GM19455 (cell line): ENCODE results near the gene TTC8.
"Not testable (repeated sequence)": the region's sequence is repeated elsewhere in the genome, so short reads cannot be mapped to it uniquely, and the experiment has no call there.

Source experiments
- ATAC-seq: cut with Tn5 transposase; IDR thresholded peaks from one replicate; pipeline ENCODE4 v1.9.1; 2021; ENCODE audit not compliant: unreplicated experiment

TTC8 gene

DNA sequence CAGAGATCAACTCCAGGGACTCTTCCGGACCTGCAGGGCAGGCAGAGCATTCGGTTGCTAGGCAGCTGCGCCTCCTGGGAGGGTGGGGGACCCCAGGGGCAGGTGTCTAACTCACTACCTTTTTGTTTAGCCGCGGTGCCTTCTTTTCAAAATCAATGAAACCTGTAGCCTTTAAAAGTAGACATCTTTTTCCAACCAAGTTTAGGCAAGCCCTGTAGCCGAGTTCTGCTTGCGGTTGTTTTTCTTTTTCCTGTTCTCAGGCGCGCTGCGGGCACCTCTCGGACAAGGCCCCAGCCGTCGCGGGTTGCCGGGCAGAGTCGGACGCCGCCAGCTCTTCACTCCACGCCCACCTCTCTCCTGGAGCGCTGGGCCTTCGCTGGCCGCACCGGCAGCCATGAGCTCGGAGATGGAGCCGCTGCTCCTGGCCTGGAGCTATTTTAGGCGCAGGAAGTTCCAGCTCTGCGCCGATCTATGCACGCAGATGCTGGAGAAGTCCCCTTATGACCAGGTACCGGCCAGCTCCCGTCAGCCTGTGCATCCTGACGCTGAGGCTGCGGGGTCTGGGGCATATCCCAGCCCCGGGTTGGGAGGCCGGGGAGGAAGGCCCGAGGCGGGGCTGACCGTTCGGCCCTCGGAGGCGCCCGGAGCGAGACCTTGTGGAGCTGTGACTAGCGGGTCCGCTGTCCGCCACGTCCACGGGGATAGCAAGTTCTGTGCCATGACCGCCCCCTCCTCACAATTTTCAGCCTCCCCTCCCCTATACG is at the start of gene TTC8:
TTC8 (plus strand) TSS at position 338 of the 764 bp plus-strand sequence; CDS start at position 395, 57 bp downstream.
- ATAC-seq = peak; percentile 98

DNA sequence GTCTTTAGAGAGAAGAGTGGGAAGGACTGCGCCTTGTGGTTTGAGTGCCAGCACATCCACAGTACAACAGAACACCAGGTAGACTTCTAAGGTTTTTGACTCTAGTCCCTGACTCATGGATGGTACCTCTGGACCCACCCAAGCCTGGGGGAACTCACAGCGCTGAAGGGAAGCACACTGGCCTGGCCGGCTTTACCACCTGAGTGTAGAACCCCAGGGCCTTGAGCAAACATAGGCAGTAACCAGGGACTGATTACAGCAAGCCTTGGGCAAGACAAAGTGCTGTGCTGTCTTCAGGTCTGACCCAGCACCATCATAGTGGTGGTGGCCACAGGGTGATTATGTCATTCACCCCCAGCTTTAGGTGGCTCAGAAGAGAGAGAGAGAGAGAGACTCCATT is 48.9 kb upstream of the TTC8 start:
- ATAC-seq = no peak

DNA sequence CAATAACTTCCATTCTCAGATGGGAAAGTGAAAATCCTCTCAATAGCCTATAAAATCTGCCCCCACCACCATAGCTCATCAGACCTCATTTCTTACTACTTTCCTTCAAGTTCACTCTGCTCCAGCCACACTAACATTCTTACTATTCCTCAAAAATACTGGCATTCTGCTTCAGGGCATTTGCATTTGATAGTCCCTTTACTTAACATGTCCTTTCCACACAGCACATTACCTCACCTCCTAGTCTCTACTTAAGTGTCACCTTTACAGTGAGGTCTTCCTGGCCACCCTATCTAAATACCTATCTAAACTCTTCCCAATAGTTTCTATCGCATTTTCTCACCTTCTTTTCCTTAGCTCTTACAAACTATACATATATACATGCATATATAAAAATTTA is 38.5 kb upstream of the TTC8 start:
- no peak for ATAC-seq

DNA sequence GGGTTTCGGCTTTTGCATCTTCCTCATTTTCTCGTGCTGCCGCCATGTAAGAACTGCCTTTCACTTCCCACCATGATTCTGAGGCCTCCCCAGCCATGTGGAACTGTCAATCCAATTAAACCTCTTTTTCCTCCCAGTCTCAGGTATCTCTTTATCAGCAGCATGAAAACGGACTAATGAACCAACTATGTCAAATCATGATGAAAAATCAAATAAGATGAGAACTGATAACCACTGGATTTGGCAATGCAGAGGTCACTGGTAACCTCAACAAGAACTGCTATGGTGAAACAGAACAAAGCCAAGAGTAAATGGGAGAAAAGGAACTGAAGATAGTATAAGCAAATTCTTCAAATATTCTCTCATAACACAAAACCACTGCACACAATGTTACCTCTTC is 37.7 kb upstream of the TTC8 start:
- no peak for ATAC-seq

DNA sequence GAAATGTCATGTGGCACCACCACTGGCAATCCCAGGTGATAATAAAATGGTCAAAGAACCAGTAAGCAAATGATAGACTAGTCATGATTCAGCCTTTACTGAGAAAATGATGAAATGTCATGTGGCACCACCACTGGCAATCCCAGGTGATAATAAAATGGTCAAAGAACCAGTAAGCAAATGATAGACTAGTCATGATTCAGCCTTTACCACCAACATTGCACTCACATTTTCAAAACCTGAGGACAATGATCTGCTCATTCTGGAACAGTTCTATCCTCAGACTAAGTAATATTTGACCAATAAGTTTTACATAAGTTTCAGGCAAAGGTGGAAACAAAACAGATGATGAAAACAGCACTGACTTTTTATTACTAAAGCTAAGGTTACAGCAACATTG is 34.9 kb upstream of the TTC8 start:
- not testable (repeated sequence) for ATAC-seq

DNA sequence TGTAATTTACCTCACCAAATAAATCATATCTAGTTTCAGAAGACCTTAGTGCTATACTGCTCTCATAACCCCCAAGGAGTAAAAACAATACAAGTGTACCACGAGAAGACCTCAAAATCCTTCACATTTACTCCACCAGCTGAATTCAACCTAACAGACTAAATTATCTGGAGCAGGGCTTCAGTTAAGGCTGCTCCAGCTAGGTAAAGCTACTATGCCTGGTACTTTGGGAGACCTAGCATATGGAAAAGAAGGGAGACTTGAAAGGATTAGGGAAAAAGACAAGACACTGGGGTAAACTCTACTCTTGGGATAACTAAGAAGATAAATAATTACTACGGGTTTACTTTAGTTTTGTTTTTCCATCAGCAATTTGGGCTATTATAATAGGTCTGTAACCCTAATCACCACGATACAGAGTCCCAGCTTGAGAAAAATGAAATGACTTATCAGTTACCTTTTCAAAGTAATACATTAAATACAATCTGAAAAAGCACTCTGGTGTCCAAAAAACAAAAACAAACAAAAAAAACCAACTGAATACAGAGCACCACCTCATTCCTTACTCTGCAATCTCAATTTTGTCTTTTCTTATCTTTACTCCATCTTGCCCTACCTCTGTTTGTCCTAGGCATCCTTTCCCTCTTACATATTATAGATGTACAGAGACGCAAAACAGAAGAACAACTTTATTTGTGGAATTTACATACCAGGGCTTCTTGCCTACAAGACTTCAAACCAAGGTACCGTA is 33.8 kb upstream of the TTC8 start:
- ATAC-seq = no peak

DNA sequence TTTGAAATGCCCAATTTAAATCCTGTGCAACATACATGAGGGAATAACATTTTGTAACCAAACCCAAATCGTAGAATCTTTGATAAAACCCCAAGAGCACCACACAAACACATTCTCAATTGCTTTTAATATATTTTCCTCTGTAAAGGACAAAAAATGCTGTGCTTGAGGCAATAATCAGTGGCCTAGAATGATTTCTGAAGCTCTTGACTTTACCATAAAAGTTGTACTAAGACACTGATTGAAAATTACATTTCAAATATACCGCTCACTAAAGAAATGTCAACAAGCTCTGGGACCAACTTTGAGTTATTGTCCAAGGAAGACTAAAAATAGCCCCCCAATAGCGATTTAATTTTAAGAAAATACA is 33.2 kb upstream of the TTC8 start:
- ATAC-seq = no peak

DNA sequence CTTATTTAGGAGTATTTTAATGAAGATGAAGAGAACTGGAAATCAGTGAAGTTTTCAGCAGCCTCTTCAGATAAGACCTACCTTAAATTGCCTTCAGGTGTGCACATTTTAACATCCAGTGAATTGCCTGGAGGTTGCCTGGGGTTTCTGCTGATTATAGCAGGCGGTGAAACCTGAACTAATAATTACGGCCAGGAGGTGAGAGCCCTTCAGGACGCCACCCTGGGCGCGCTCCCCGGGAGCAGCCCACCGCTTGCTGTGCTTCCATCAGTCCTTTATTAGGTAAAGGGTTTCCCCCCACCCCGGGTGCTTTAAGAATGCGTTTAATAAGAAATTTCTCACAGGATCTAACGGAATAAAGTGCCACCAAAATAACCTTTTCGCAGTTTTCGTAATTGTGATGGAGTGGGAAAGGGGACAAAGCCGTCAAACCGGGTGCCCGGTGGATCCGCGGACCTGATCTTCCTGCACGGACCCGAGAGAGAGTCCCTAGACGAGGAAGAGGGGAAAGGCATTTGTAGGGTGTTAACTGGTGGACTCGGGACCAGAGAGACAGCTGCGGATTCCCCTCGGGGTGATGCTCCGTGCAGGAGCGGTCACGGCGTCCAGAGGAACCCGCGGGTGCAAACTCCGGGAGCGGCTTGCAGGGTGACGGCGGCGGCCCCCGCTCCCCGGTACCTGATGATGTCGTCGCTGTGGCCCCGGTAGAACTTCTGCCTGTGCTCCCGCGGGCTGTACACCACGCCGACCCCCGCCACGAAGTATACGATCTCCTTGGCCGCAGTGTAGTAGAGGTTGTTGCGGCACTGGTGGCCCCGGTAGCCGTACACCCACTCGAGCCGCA is 32.6 kb upstream of the TTC8 start:
- ATAC-seq = no peak

DNA sequence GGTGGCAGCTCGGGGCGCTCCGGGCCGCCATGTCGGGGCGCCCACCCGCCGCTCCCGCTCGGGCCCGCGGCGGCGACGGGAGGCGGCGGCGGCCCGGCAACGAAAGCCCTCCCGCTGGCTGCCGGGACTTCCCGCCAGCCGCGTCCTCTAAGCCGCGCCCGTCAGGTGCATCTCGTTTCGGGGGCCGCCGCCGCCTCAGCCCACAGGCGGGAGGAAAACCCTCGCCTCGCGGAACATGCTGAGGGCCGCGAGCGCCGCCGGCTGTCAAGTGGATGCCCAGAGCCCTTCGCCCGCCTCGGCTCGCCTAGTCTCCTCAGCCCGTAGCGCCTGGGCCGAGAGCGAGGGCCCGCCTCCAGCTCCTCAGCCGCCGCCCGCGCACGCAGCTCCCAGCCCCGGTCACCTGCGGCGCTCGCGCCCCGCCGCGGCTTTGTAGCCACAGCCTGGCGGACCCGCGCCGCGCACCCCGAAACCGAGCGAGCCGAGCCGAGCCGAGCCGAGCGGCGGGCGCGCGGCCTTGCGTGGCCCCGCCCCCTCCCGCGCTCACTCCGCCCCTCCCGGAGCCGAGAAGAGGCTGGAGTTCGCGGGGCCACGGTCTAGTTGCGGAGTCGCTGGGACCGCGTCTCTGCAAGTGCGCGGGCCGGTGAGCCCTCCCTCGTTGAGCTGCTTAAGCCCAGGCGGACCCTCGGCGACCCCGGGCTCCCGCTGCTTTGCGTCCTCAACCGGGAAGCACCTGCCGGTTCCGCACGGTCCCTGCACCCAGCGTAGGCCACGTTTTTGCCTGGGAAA is 31.8 kb upstream of the TTC8 start, which contains the start of gene EML5:
EML5 (minus strand) TSS at position 481 of the 786 bp plus-strand sequence; CDS start at position 31, 450 bp downstream.
- ATAC-seq = peak; percentile 90

DNA sequence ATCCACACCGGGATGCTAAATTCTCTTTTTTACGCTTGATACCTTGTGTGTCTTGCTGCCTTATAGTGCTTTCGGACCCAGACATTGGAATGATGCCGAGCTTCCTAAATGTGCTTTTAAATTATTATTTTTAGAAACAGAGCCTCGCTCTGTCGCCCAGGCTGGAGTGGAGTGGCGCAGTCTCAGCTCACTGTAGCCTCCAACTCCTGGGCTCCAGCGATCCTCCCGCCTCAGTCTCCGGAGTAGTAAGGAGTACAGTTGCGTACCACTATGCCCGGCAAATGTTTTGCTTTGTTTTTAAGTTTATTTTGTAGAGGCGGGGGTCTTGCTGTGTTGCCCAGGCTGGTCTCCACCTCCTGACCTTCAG is 31.2 kb upstream of the TTC8 start:
- ATAC-seq = no peak

DNA sequence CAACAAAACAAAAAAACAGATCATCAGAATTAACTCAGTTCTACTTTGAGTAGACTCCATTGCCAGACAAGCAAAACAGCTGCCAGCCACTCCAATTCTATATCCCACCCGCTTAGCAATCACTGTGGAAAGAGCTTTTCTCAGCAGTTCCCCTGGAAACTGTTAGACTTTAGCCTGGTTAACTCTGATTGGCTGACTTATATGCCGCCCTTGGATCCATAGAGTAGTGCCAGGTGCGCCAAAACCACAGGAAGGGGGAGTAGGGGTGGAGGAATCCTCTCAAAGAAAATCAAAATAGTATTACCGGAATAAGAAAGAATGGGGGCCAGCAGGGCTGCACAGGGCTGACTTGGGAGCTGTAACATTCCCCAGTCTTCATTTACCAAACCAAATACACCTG is 26.3 kb upstream of the TTC8 start:
- no peak for ATAC-seq

DNA sequence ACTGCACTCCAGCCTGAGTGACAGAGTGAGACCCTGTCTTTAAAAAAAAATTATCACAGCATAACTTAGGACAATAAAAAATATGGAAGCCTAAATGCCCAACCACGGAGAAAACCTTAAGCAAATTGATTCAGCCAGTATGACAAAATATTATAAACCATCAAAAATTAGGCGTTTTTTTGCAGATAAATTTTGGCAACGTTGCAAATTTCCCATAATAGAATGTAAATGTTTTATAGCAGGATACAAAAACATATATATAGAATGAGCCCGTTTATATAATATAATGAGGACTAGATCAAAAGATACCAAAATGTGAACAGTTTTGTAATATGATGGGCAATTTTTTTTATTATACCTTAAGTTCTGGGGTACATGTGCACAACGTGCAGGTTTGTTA is 24.9 kb upstream of the TTC8 start:
- ATAC-seq = no peak

DNA sequence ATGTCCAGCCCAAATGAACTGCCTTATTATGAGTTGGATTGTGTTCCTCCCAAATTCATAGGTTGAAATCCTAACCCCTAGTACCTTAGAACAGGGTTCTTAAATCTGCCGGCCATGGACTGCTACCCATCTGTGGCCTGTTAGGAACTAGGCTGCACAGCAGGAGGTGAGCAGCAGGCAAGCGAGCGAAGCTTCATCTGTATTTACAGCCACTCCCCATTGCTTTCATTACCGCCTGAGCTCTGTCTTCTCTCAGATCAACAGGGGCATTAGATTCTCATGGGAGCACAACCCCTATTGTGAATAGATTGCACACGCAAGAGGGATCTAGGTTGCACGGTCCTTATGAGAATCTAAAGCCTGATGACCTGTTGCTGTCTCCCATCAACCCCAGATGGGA is 21.9 kb upstream of the TTC8 start:
- no peak for ATAC-seq

DNA sequence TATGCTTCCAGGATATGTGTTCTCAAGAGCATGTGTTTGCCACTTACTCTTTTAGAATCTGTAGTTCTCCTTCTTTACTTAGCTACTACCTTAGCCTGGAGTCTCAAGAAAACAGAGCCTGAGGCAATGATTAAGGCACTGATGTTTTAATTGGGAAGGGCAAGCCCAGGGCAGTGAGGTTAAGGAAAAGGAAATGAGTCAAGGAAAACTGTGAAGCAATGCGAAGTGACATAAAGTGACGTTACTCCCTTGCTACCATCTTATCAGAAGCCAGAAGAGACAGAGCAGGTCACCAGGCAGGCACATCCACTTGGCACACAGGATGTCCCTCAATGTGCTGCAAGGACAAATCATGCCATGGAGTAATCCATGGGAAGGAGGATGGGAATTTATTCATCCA is 20.4 kb upstream of the TTC8 start:
- no peak for ATAC-seq

DNA sequence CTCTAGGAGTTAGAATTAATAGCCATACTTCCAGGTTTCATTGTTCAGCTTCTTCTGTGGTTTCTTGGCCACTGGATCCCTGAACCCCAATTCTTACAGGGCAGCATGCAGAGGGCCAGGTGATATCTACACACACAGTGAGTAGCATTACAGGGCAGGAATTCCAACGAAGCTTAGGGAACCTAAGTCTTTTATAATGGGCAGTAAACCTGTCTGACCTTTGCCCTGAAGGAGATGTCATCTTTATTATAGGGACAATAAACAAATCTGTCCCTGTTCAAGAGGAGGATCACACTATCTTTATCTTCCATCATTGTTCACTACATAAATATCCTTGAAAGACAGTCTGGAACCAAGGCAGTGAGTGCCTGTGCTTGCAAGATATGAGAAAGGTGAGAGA is 20.0 kb upstream of the TTC8 start:
- no peak for ATAC-seq

DNA sequence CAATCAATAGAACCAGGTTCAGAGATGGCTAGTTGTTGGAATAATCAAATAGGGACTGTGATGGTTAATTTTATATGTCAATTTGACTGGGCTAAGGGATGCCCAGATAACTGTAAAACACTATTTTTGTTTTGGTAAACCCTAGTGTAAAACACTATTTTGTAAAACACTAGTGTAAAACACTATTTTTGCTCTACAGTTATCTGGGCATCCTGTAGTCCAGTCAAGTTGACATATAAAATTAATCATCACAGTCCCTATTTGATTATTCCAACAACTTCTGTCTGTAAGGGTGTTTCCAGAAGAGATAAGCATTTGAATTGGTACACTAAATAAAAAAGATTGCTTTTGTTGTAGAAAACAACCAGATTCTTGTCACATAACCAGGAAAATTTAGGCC is 16.1 kb upstream of the TTC8 start:
- no peak for ATAC-seq

DNA sequence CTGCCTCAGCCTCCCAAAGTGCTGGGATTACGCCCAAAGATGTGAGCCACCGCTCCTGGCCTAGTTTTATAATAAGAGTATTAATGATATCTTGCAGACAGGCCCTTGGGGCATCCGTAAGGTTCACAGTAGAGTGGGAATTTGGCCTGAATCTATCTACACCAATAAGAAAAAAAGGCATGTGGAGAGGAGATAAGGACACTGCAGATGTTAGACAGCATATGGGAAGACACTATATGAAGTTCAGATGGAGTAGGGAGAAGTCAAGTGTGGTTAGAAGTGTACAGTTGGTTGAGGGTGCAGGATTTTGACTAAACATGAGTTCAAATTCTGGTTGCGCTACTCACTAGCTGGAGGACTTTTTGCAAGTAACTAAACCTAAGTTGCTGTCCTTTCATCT is 8.5 kb upstream of the TTC8 start:
- ATAC-seq = no peak

DNA sequence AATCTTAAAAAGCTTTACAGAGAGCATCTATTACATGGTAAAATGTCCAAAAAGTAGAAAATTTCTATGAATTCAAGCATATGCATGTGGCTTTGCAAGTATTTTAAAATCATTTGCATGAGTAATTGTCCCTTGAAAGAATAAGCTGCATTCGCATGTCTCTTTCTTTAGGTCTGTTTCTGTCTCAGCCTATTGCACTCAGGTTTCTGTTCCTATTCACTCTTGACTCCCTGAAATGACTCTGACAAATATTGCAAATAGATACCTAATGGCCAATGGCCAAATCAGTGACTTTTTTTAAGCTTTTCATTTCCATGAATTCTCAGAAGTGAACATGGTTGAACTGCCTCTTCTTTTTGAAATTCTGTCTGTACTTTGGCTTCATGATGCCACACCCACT is 6.4 kb upstream of the TTC8 start:
- ATAC-seq = no peak

DNA sequence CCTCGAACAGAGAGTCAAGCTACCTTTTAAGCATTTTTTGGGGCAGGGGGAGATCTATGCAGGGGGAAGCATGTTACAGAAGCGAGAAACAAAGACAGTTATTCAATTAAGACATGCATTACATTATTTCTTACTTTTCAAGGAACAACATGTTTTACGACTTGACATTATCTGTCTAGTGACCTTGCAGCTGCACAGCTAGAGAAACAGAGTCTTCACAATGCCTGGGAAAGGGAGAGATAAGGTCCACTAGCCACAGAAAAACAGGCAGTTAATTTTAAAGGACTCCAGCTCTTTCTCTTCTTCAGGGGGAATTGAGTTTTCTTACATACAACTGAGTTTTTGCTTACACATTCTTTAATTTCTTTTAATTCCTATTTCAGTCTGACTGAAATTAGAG is 4.8 kb upstream of the TTC8 start:
- ATAC-seq = not testable (repeated sequence)

DNA sequence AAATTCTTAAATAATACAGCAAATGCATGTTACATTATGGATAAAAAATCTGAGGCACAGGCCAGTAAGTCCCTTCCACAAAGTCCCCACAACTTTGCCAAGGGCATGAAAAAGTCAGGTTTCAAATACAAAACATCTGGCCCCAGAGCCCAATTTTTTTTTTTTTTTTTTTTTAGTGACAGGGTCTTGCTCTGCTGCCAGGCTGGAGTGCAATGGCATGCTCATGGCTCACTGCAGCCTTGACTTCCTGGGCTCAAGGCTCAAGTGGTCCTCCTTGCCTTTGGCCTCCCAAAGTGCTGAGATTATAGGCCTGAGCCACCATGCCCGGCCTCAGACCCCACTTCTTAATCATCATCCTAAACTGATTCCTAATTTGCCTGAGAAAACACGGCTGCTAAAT is 3.1 kb upstream of the TTC8 start:
- no peak for ATAC-seq

DNA sequence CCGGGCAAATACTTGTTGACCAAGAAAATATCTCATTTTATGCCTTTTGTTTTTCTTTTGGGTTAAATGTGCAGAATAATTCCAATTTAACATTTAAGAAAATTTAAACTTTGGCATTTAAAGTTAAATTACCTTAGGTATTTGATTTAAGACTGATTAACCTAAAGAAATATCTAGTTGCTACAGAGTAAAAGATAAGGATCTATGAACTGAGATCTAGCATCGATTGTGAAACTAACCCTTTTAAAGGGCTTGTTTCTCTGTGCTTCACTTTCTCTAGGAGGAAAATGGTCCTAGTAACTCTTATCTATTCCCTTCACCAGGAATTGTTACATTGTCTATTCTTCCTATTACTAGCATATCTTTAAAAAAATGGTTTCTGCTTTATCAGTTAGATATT is 2.6 kb upstream of the TTC8 start:
- ATAC-seq = no peak
